Measurements from ENCODE around the gene ZNF70.

DNA sequence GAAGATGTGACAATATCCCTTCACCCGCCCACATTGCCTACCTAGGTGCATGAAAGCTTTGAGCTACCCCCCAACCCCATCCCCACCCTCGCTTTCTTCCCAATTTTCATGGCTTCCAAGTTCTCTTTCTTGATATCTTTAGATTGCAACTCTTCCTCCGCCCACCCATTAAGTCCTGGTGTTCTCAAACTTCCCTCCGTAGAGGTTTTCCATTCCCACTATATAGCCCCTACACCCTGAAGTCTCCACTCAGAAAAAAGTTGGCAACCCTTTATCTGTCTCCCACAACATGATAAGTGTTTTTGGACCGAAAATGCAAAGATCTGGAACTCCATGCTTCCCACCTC is 572 bp downstream of the ZNF70 start:
- TF ChIP-seq CEBPB (IDR thresholded peaks at IDR 0.05; ENCODE audit: low read depth) (no peak), SP1 (IDR thresholded peaks at IDR 0.05; ENCODE audit: low read depth) (no peak), RAD21 (IDR thresholded peaks at IDR 0.05; ENCODE audit: low read depth) (no peak)
- TF ChIP-seq, protein P1, sequence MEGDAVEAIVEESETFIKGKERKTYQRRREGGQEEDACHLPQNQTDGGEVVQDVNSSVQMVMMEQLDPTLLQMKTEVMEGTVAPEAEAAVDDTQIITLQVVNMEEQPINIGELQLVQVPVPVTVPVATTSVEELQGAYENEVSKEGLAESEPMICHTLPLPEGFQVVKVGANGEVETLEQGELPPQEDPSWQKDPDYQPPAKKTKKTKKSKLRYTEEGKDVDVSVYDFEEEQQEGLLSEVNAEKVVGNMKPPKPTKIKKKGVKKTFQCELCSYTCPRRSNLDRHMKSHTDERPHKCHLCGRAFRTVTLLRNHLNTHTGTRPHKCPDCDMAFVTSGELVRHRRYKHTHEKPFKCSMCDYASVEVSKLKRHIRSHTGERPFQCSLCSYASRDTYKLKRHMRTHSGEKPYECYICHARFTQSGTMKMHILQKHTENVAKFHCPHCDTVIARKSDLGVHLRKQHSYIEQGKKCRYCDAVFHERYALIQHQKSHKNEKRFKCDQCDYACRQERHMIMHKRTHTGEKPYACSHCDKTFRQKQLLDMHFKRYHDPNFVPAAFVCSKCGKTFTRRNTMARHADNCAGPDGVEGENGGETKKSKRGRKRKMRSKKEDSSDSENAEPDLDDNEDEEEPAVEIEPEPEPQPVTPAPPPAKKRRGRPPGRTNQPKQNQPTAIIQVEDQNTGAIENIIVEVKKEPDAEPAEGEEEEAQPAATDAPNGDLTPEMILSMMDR (IDR thresholded peaks at IDR 0.05 in 2 of 3, conservative IDR thresholded peaks at IDR 0.05 in 1 of 3; ENCODE audit: borderline replicate concordance in 1 of 3, insufficient read depth in 1 of 3, low read depth in 2 of 3, low read length in 2 of 3), result no peak
